GM12872 (cell line): ENCODE results near the gene PRPF38B.
A peak's percentile ranks its signal among the peaks of the same experiment; 100 is the strongest.

Source experiments
- TF ChIP-seq, protein P1 (sequence below): IDR thresholded peaks from 3 replicates; pipeline ENCODE4 v1.5.1; 2011; ENCODE audit warnings: low read depth, mild to moderate bottlenecking, low read length, moderate library complexity; ENCODE audit not compliant: insufficient read depth

PRPF38B gene

DNA sequence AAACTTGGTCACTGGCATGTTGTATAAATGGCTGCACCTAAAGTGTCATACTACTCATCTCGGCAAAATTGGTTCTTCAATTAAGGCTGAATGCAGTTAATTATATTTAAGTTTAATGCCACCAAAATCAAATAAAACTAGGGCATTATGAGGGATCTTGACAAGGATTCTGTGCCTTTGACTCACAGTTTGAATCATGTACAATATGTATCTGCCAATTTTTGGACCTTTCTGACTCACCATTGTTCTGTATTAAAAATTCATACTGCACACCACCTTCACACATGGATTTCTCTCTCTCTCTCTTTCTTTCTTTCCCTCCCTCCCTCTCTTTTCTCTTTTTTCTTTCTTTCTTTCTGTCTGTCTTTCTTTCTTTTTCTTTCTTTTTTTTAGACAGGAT is 40.3 kb downstream of the PRPF38B start:
- TF ChIP-seq, protein P1, sequence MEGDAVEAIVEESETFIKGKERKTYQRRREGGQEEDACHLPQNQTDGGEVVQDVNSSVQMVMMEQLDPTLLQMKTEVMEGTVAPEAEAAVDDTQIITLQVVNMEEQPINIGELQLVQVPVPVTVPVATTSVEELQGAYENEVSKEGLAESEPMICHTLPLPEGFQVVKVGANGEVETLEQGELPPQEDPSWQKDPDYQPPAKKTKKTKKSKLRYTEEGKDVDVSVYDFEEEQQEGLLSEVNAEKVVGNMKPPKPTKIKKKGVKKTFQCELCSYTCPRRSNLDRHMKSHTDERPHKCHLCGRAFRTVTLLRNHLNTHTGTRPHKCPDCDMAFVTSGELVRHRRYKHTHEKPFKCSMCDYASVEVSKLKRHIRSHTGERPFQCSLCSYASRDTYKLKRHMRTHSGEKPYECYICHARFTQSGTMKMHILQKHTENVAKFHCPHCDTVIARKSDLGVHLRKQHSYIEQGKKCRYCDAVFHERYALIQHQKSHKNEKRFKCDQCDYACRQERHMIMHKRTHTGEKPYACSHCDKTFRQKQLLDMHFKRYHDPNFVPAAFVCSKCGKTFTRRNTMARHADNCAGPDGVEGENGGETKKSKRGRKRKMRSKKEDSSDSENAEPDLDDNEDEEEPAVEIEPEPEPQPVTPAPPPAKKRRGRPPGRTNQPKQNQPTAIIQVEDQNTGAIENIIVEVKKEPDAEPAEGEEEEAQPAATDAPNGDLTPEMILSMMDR: no peak

DNA sequence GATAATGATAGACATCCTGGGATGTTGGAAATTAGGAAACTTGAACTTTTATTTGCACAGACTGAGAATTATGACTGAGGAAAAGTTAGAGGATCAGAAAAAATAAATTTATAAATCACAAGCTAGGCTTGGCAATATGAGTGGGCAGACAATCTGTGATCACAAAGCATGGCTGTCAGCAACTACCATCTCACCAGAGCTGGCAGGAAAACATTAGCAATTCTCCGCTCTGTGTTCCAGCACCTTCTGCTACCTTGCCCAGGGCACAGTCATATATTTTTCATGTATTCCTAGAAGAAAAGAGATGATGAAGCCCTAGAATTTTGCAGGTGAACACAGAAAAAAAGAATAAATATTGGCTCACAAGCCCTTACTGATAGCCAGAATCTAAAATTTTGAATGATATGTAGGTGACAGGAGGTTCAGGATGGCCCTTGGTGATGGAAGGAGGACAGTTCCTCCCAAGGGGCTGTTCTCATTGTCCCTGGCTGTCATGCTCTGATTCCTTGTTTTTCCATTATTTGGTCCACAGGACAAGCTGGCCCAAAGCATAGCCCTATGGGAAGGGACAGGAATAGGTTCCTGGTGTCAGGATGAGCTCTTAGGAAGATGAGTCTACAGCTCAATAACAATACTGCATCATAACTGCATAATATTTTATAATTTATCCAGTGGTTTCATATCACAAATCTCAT is 42.2 kb downstream of the PRPF38B start:
- TF ChIP-seq, protein P1: no peak

- TF ChIP-seq, protein P1: no peak
These were observed 50.1 kb downstream of the PRPF38B start for GRCh38 chr1:108742253-108742652.

DNA sequence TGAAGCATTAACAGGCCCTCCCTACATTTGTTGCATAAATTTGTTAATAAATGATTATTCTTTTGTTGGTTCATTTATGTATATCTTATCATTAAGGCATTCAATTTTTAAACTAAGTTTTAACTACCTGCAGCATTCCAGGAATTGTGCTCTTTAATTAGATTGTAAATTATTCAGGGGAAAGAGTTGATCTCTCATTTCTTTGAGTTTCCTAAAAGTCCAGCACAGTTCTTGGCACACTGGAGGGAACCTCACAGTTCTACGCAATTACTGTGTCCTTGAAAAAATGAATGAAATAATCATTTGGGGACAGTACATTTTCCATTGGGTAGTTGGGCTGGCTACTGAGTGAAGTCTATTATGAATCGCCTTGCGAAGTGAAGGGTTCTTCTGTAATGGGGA is 53.9 kb downstream of the PRPF38B start:
- TF ChIP-seq, protein P1: no peak

DNA sequence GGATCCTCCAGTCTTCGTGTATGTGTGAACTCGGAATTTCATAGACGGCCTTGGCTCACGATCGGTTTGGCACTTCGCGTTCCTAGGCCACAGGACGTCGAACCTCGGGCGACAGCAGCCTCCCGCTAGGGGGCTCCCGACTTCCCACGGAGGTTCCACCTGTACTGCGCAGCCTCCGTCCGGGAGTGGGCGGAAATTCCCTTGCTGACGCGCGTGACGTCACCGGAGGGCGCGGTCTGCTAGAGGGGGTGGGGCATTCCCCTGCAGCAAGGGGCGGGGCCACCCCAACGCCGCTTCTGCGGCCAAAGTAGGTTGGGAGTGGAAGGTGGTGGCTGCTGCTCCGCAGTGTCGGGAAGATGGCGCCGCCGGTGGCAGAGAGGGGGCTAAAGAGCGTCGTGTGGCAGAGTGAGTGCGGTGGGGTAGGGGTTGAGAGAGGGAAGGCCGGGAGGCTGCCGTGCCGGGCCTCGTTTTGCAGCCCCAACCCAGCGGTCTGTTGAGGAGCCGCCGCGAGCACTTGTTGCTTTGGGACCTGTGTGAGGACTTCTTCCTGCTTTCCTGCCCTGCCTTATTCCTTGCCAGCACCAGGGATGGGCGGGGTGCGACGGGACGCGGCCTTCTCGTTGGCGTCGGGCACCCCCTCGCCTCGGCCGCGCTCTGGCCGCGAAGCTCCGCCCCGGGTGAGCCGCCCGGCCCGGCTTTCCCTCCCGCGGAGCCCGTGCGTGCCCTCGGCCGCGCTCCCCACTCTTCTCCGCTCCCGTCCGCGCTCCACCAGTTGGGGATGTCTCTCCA is 54.5 kb downstream of the PRPF38B start, which contains the start of gene STXBP3:
TSS of gene STXBP3 (plus strand) at position 293 of the 789 bp plus-strand sequence. CDS start at position 357, 64 bp downstream.
- TF ChIP-seq, protein P1: peak; percentile 99

DNA sequence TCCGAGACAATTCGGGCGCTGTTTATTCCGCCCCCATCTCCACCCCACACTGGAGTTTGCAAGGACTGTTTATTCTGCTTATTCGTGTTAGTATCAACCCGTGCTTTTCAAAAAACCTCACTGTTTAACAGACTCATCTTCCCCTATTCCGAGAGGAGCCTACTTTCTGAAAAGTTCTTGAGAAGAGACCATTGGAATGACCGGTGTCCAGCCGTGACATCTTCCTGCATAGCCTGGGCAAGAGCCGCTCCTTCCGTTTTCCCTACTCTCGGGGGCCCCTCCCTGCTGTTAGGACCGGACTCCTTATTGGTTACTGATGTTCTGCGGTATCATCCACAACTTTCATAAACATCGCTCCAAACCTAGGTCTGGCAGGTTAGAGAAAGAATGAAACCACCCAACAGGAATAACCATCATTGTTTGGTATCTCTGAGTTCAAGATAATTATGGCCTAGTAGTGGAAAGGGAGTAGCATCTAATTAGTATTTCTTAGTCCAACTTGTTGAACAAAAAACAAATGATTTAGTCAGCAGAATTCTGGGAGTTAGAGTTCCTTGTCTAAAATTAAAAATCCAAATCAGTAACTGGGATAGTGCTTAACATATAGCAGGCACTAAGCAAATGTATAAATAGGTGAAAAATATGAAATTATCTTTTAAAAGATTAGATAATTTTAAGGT is 55.2 kb downstream of the PRPF38B start:
- TF ChIP-seq, protein P1: no peak

- TF ChIP-seq, protein P1: no peak
These were observed 55.8 kb downstream of the PRPF38B start for GRCh38 chr1:108747898-108748297.
